HEK293T (cell line): Measurements from ENCODE around the gene PRPF6.

Experiments used
- BHLHE40 ChIP-seq: fragments of 450-650 bp; IDR thresholded peaks from 2 replicates; pipeline ENCODE4 v1.6.1; 2016; ENCODE audit warnings: mild to moderate bottlenecking, moderate library complexity, borderline replicate concordance
- ELF4 ChIP-seq: fragments of 450-650 bp; IDR thresholded peaks from 2 replicates; pipeline ENCODE4 v1.6.1; 2017; ENCODE audit warnings: antibody characterized with exemption
- FOXA1 ChIP-seq: fragments of 450-650 bp; IDR thresholded peaks from 2 replicates; pipeline ENCODE4 v1.6.1; 2016; ENCODE audit warnings: mild to moderate bottlenecking
- FOXK2 ChIP-seq: fragments of 450-650 bp; IDR thresholded peaks from 2 replicates; pipeline ENCODE4 v1.6.1; 2016; ENCODE audit warnings: mild to moderate bottlenecking
- FOXM1 ChIP-seq: fragments of 450-650 bp; IDR thresholded peaks from 2 replicates; pipeline ENCODE4 v1.6.1; 2017; ENCODE audit warnings: mild to moderate bottlenecking, borderline replicate concordance
- HDGF ChIP-seq: fragments of 450-650 bp; IDR thresholded peaks from 2 replicates; pipeline ENCODE4 v1.6.1; 2017; ENCODE audit warnings: antibody characterized with exemption, borderline replicate concordance
- LEF1 ChIP-seq: fragments of 450-650 bp; IDR thresholded peaks from 2 replicates; pipeline ENCODE4 v1.6.1; 2017; ENCODE audit warnings: mild to moderate bottlenecking, borderline replicate concordance
- NFRKB ChIP-seq: fragments of 450-650 bp; IDR thresholded peaks from 2 replicates; pipeline ENCODE4 v1.6.1; 2016; ENCODE audit warnings: mild to moderate bottlenecking, moderate library complexity
- PKNOX1 ChIP-seq: fragments of 450-650 bp; IDR thresholded peaks from 2 replicates; pipeline ENCODE4 v1.6.1; 2016
- SP1 ChIP-seq: fragments of 450-650 bp; IDR thresholded peaks from 2 replicates; pipeline ENCODE4 v1.6.1; 2017
- SUZ12 ChIP-seq: fragments of 450-650 bp; IDR thresholded peaks from 2 replicates; pipeline ENCODE4 v1.6.1; 2016; ENCODE audit warnings: mild to moderate bottlenecking
- TARDBP ChIP-seq: fragments of 450-650 bp; IDR thresholded peaks from 2 replicates; pipeline ENCODE4 v1.6.1; 2016

- TF ChIP-seq HDGF (no peak), ELF4 (no peak), FOXK2 (no peak), FOXA1 (no peak), FOXM1 (no peak), SUZ12 (no peak), PKNOX1 (no peak), SP1 (no peak), LEF1 (no peak), NFRKB (no peak), TARDBP (no peak), BHLHE40 (no peak)
Measured at GRCh38 chr20:64064145-64064698, 83.3 kb downstream of the PRPF6 start.
